Activated naive CD4-positive, alpha-beta T cell treated with anti-CD3 and anti-CD28 coated beads, Interleukin-2, amount 50 U/mL, for 24 hours (primary cell): ENCODE results near the gene MSI2.

Experiments used
- H3K27ac Mint-ChIP-seq: one replicate; pipeline ENCODE4 v1.8.0; 2021; ENCODE audit warnings: mild to moderate bottlenecking, mixed read lengths
- H3K27me3 Mint-ChIP-seq: one replicate; pipeline ENCODE4 v1.8.0; 2021; ENCODE audit warnings: mixed read lengths
- H3K36me3 Mint-ChIP-seq: one replicate; pipeline ENCODE4 v1.8.0; 2021; ENCODE audit warnings: mixed read lengths
- H3K4me1 Mint-ChIP-seq: one replicate; pipeline ENCODE4 v1.8.0; 2021; ENCODE audit warnings: mixed read lengths
- H3K4me3 Mint-ChIP-seq: one replicate; pipeline ENCODE4 v1.8.0; 2021; ENCODE audit warnings: mild to moderate bottlenecking, mixed read lengths
- H3K9me3 Mint-ChIP-seq: one replicate; pipeline ENCODE4 v1.8.0; 2021; ENCODE audit warnings: mixed read lengths

MSI2 gene

DNA sequence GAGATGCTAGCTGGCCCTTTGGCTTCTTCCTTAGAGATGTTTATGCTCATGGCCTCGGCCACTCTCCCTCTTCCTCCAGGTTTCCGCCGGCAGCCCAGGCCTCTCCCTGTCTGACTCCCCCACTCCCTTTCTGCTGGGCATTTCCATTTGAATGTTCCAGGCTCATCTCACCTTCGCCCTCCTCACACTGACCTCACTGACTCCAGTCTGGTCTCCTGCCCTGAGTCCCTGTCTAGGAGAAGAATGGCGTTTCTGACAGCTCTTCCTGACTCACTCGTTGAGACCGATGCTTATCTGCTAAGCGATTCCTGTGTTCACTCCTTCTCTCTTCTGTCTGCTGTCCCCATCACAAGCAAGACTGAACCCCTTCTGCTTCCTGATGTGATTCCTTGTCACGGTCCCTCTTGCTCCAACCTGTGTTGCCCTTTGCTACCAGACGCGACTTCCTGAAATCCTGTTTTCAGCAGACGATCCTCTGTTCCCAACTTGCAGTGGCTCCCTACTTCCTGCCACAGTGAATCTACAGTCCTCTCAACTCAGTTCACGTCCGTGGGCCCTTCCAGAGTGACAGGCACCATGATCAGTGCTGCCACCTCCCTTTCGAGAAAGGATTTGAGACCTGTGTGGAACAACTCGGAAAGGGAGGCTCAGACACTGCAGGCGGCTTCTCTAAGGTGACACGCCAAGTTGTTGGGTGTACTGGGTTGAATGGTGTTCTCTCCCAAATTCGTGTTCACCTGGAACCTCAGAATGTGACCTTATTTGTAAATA is 176.4 kb downstream of the MSI2 start:
- H3K27me3 Mint-ChIP-seq, result no peaks in the 10 kb centered on the region
- peak overlapping the region; percentile 63 for H3K27ac Mint-ChIP-seq
- no peaks in the 10 kb centered on the region for H3K9me3 Mint-ChIP-seq
- H3K36me3 Mint-ChIP-seq, result peaks cover 7% of the 10 kb centered on the region
- peaks cover 43% of the 10 kb centered on the region for H3K4me1 Mint-ChIP-seq
- H3K4me3 Mint-ChIP-seq, result no peak overlapping the region

- Mint-ChIP-seq H3K27me3 (no peaks in the 10 kb centered on the region), H3K9me3 (no peaks in the 10 kb centered on the region), H3K27ac (no peak overlapping the region), H3K4me1 (peaks cover 47% of the 10 kb centered on the region), H3K36me3 (peaks cover 7% of the 10 kb centered on the region), H3K4me3 (no peak overlapping the region)
These were observed 177.1 kb downstream of the MSI2 start for GRCh38 chr17:57433452-57433851.

- no peaks in the 10 kb centered on the region for H3K27me3 Mint-ChIP-seq
- H3K9me3 Mint-ChIP-seq, result no peaks in the 10 kb centered on the region
- peaks cover 54% of the 10 kb centered on the region for H3K4me1 Mint-ChIP-seq
- H3K36me3 Mint-ChIP-seq, result peaks cover 7% of the 10 kb centered on the region
- no peak overlapping the region for H3K4me3 Mint-ChIP-seq
- no peak overlapping the region for H3K27ac Mint-ChIP-seq
These were observed 178.0 kb downstream of the MSI2 start for GRCh38 chr17:57434361-57434760.

GRCh38 chr17:57436565-57436964 is 180.2 kb downstream of the MSI2 start:
- Mint-ChIP-seq H3K4me1 (peaks cover 65% of the 10 kb centered on the region), H3K9me3 (no peaks in the 10 kb centered on the region), H3K36me3 (peaks cover 7% of the 10 kb centered on the region), H3K4me3 (no peak overlapping the region), H3K27me3 (no peaks in the 10 kb centered on the region), H3K27ac (peak overlapping the region; percentile 47)

DNA sequence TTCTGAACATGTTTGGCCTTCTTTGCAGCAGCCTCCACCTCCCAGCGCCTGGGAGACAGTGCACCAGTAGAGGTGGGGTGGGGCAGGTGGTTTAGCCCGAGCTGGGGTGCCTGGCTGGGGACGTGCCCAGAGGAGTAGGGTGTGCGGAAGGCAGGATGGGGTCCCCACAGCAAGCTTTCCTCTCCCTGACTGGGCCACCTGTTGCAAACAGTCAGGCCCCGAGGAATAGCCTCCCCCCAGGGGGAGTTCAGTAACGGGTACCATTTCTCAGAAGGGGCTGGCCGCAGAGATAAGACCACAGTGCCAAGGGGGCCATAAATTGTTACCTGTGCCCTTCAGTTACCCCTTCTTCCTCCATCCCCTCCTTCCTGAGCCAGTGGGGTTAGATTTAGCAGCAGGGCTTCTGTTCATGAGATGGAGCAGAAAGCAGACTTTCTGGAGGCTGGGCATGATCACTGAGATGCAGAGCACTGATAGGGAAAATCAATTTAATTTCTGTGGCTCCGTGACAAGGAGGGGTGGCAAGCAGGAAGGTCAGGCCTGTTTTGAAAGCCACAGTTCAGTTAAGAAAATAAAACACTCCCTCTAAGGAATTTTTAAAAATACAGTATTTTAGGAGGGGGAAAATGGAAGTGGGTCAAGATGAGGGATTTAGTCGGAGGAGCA is 181.9 kb downstream of the MSI2 start:
- no peak overlapping the region for H3K27ac Mint-ChIP-seq
- peaks cover 3% of the 10 kb centered on the region for H3K36me3 Mint-ChIP-seq
- peaks cover 72% of the 10 kb centered on the region for H3K4me1 Mint-ChIP-seq
- no peaks in the 10 kb centered on the region for H3K27me3 Mint-ChIP-seq
- H3K9me3 Mint-ChIP-seq, result no peaks in the 10 kb centered on the region
- no peak overlapping the region for H3K4me3 Mint-ChIP-seq

DNA sequence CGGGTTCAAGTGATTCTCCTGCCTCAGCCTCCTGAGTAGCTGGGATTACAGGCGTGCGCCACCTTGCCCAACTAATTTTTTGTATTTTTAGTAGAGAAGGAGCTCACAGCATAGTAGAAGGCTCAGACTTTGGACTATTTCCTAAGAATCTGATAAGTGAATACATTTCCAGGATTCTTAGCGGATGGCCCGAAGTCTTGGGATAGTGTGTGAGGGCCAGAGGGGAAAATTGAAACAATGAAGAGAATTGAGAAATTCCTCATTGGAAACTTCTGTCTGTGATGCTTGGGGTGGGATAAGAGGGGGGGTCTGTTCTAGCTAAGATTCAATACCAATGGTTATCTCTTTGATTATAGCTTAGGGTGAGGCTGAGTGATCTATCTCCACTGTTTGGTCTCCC is 183.3 kb downstream of the MSI2 start:
- Mint-ChIP-seq H3K27me3 (no peaks in the 10 kb centered on the region), H3K27ac (peak overlapping the region; percentile 92), H3K9me3 (no peaks in the 10 kb centered on the region), H3K36me3 (peaks cover 4% of the 10 kb centered on the region), H3K4me3 (peak overlapping the region; percentile 72), H3K4me1 (peaks cover 77% of the 10 kb centered on the region)

DNA sequence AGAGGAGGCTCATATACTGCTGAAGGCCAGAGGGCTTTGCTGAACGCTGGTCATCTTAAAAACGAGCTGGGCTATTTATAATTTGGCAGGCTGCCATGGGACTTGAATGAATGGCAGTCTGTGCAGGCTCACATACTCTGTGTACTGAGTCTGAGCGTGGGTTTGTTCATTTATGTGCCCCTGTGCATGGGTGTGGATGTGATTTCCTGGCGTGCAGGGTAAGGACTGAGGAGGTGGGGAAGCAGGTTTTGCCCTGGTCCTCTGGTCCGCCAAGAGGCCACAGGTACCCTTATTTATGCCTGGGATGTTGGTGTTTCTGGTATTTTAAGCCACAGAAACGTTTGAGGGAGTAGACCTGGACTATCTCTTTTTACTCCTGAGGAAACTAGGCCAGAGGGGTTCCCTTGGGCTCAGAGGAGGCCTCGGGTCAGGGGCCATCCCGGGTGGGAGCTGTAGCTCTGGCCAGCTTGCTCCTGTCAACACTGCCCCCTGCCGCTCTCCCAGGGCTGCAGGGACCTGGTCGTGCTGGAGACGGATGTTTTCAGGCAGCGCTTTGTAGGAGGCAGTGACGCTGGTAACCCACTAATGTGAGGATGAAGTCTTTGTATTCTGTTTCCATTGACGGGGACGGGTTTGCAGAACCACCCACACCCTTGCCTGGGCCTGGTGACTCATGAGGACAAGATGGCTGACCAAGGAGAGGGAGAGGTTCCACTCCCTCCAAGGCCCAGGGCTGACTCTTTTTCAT is 184.4 kb downstream of the MSI2 start:
- H3K4me1 Mint-ChIP-seq, result peaks cover 82% of the 10 kb centered on the region
- H3K27me3 Mint-ChIP-seq, result no peaks in the 10 kb centered on the region
- peak overlapping the region; percentile 92 for H3K27ac Mint-ChIP-seq
- H3K36me3 Mint-ChIP-seq, result peaks cover 4% of the 10 kb centered on the region
- H3K9me3 Mint-ChIP-seq, result no peaks in the 10 kb centered on the region
- peak overlapping the region; percentile 53 for H3K4me3 Mint-ChIP-seq

DNA sequence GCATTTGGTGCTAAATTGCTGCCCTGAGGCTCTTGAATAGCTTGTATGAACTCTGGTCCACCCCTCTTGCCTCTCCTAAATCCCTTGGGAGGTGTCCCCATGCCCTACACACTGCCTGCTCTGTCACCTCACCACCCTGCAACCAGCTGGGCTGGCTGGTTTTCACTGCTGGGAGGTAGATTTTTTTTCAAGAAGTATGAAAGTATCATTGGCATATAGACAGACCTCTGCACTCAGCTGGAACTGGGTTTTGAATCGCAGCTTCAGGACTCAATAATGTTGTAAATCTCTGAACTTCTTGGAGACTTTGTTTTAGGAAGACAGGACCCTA is 184.9 kb downstream of the MSI2 start:
- peaks cover 82% of the 10 kb centered on the region for H3K4me1 Mint-ChIP-seq
- H3K27ac Mint-ChIP-seq, result peak overlapping the region; percentile 92
- H3K9me3 Mint-ChIP-seq, result no peaks in the 10 kb centered on the region
- peaks cover 8% of the 10 kb centered on the region for H3K36me3 Mint-ChIP-seq
- peak overlapping the region; percentile 53 for H3K4me3 Mint-ChIP-seq
- no peaks in the 10 kb centered on the region for H3K27me3 Mint-ChIP-seq

- Mint-ChIP-seq H3K27ac (peak overlapping the region; percentile 97), H3K27me3 (no peaks in the 10 kb centered on the region), H3K4me3 (no peak overlapping the region), H3K4me1 (peaks cover 74% of the 10 kb centered on the region), H3K9me3 (no peaks in the 10 kb centered on the region), H3K36me3 (peaks cover 7% of the 10 kb centered on the region)
These were observed 186.1 kb downstream of the MSI2 start for GRCh38 chr17:57442401-57442823.

DNA sequence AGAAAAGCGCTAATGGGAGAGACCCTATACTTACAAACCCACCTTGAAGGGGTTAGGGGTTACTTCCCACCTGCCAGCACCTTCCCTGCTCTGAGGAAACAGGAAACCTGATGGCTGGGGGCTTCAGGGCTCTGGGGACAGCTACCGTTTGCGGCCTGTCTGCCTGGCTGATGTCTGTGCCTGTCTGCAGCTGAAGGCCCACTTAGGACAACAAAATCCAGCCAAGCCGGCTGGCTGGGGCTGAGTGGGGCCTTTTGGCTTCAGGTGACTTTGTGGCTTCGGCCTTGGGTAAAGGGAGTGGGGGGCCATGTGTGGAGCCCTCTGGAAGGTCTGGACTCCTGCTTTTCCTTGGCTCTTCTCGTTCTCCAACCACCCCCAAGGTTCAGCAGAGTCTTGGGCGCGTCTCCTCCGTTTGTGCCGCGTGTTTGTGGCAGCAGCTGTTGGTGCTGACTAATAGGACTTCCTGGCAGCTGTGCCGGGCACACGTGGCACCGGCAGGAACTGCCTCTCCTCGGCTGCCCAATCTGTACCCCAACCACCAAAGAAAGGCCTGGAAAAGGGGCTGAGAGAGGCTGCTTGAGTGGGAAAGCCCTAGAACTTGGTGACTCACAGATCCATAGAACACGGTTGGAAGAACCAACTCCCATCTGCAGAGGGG is 186.7 kb downstream of the MSI2 start:
- no peaks in the 10 kb centered on the region for H3K27me3 Mint-ChIP-seq
- H3K9me3 Mint-ChIP-seq, result no peaks in the 10 kb centered on the region
- peaks cover 79% of the 10 kb centered on the region for H3K4me1 Mint-ChIP-seq
- peaks cover 7% of the 10 kb centered on the region for H3K36me3 Mint-ChIP-seq
- H3K27ac Mint-ChIP-seq, result peak overlapping the region; percentile 97
- peak overlapping the region; percentile 63 for H3K4me3 Mint-ChIP-seq

- no peak overlapping the region for H3K4me3 Mint-ChIP-seq
- peak overlapping the region; percentile 97 for H3K27ac Mint-ChIP-seq
- peaks cover 81% of the 10 kb centered on the region for H3K4me1 Mint-ChIP-seq
- H3K9me3 Mint-ChIP-seq, result no peaks in the 10 kb centered on the region
- no peaks in the 10 kb centered on the region for H3K27me3 Mint-ChIP-seq
- peaks cover 7% of the 10 kb centered on the region for H3K36me3 Mint-ChIP-seq
These were observed 187.5 kb downstream of the MSI2 start for GRCh38 chr17:57443781-57444180.

DNA sequence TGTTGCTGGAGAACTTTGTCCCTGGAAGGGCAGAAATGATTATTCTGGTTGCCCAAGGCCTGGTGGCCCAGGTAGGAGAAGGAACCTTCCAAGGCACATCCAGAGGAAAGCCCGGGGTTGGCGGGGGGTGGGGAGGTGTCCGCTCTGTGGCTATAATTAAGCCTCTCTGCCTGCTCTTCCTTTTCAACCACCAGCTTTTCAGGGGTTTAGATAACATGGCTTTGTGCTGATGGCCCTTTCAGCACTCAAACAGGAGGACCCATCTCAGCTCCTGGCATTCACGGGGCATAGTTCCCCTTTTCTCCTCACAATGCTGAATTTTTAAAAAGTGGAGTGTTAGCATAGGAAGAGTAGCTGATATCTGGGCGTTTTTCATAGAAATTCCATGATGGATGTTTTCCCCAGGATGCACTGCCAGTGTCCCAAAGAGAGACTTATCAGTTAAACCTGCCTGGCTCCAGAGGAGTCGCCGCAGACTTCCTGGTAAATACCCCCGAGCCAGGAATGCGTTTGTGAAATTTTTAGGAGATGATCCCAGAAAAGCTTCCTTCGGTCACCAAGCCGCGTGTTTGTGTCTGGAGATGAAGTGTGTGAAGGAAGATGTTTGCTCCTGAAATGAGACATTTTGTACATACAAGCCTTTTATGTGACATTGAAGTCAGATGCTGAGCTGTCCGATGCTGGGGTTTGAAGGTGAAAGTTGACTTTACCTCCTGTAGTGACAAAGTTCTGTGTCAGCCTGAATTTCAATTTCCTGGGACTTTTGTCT is 188.5 kb downstream of the MSI2 start:
- peaks cover 7% of the 10 kb centered on the region for H3K36me3 Mint-ChIP-seq
- H3K4me3 Mint-ChIP-seq, result no peak overlapping the region
- peaks cover 71% of the 10 kb centered on the region for H3K4me1 Mint-ChIP-seq
- H3K27me3 Mint-ChIP-seq, result no peaks in the 10 kb centered on the region
- H3K27ac Mint-ChIP-seq, result no peak overlapping the region
- H3K9me3 Mint-ChIP-seq, result no peaks in the 10 kb centered on the region

GRCh38 chr17:57445772-57446472 is 189.6 kb downstream of the MSI2 start:
- H3K36me3 Mint-ChIP-seq, result peaks cover 7% of the 10 kb centered on the region
- H3K27ac Mint-ChIP-seq, result peak overlapping the region; percentile 11

DNA sequence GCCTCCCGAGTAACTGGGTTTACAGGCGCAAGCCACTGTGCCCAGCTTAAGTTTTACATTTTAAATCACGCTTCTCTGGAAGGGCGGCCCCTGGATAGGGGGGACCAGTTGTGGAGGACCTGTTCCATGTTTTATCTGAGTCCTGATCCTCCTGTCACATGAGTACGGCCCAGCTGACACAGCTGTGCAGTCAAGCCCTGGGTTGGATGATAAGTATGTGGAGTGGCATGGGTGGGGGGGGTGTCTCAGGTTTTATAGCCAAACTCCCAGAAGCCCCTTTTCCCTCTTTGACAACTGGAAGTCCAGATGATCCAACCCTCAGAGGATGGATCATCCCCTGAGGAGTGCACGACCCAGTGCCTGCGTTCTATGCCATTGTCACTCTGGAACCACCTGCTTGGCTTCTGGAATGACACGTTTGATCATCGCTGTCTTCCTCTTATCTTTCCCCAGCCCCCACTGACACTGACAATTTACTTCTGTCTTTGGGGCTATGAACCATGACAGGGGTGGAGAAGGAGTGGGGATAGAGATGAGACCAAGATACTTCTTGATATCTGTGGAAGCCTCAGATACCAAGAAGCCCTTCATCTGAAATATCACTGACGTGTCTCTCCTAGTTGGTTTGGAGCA is 191.2 kb downstream of the MSI2 start:
- H3K27ac Mint-ChIP-seq, result no peak overlapping the region
- no peaks in the 10 kb centered on the region for H3K27me3 Mint-ChIP-seq
- H3K9me3 Mint-ChIP-seq, result no peaks in the 10 kb centered on the region
- H3K36me3 Mint-ChIP-seq, result peaks cover 7% of the 10 kb centered on the region
- no peak overlapping the region for H3K4me3 Mint-ChIP-seq
- H3K4me1 Mint-ChIP-seq, result peaks cover 68% of the 10 kb centered on the region

More at GRCh38 chr17:57445772-57446472, 189.6 kb downstream of the MSI2 start:
- no peak overlapping the region for H3K4me3 Mint-ChIP-seq
- H3K4me1 Mint-ChIP-seq, result peaks cover 68% of the 10 kb centered on the region
- H3K9me3 Mint-ChIP-seq, result no peaks in the 10 kb centered on the region
- no peaks in the 10 kb centered on the region for H3K27me3 Mint-ChIP-seq
